GM12864 (cell line): Measurements from ENCODE around the gene MBOAT2.
"Not testable (repeated sequence)": the region's sequence is repeated elsewhere in the genome, so short reads cannot be mapped to it uniquely, and the experiment has no call there.

Source experiments
- DNase-seq: peaks from one replicate; pipeline ENCODE4 v3.0.0-alpha.2; 2011; ENCODE audit warnings: low read depth
- H3K4me3 ChIP-seq: 2 replicates; pipeline ENCODE4 v1.5.1; 2011; ENCODE audit warnings: mild to moderate bottlenecking, low read depth, low read length, control low read depth
- CTCF ChIP-seq: IDR thresholded peaks from 2 replicates; pipeline ENCODE4 v1.5.1; 2011; ENCODE audit warnings: low read depth, mild to moderate bottlenecking, moderate library complexity, low read length, control low read depth, inconsistent platforms; ENCODE audit errors: missing control alignments

Gene MBOAT2

GRCh38 chr2:8932702-8933101 is 70.8 kb downstream of the MBOAT2 start:
- no peak overlapping the region for H3K4me3 ChIP-seq
- no peak for DNase-seq
- no peak for TF ChIP-seq CTCF

- not testable (repeated sequence) for DNase-seq, H3K4me3 ChIP-seq
Observed at GRCh38 chr2:8930185-8930584, 73.3 kb downstream of the MBOAT2 start.

- no peak for DNase-seq
- no peak for TF ChIP-seq CTCF
- H3K4me3 ChIP-seq, result no peak overlapping the region
Observed at GRCh38 chr2:8929128-8929527, 74.4 kb downstream of the MBOAT2 start.

- TF ChIP-seq CTCF, result no peak
- H3K4me3 ChIP-seq, result no peak overlapping the region
- no peak for DNase-seq
Observed at GRCh38 chr2:8927510-8928455, 75.7 kb downstream of the MBOAT2 start.

GRCh38 chr2:8926356-8926755 is 77.1 kb downstream of the MBOAT2 start:
- no peak for TF ChIP-seq CTCF
- H3K4me3 ChIP-seq, result no peak overlapping the region

GRCh38 chr2:8925411-8925810 is 78.1 kb downstream of the MBOAT2 start:
- no peak overlapping the region for H3K4me3 ChIP-seq
- no peak for DNase-seq
- no peak for TF ChIP-seq CTCF

More at GRCh38 chr2:8926356-8926755, 77.1 kb downstream of the MBOAT2 start:
- no peak for DNase-seq

- no peak overlapping the region for H3K4me3 ChIP-seq
- no peak for DNase-seq
- TF ChIP-seq CTCF, result no peak
Observed at GRCh38 chr2:8923183-8923582, 80.3 kb downstream of the MBOAT2 start.
